Activated CD4-positive, alpha-beta T cell treated with anti-CD3 and anti-CD28 coated beads, Interleukin-2, amount 50 U/mL, for 48 hours (primary cell): ENCODE measurements around the gene FUBP3.

Experiments used
- DNase-seq, 2 experiments: peaks; one replicate each; pipeline ENCODE4 v3.0.0-alpha.2; 2020

FUBP3 gene

DNA sequence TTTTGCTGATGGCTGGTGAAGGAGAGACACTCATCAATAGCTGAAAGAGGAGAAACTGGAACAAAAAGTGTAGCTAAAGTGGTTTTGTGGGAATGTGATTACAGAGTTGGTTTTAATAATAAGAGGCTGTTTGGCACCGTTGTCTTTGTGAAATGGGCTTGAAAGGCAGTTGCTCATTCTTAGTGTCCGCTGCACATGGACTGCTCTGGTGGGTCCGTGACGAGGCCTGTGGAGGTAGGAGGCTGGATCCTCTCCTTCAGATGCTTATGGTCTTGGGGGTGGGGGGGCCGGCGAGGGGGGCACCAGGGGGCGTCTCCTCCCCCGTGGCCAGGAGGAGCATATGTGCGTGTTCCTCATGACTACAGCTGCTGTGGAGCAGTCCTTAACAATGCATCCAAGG is 29.8 kb downstream of the FUBP3 start:
- DNase-seq, result no peak

DNA sequence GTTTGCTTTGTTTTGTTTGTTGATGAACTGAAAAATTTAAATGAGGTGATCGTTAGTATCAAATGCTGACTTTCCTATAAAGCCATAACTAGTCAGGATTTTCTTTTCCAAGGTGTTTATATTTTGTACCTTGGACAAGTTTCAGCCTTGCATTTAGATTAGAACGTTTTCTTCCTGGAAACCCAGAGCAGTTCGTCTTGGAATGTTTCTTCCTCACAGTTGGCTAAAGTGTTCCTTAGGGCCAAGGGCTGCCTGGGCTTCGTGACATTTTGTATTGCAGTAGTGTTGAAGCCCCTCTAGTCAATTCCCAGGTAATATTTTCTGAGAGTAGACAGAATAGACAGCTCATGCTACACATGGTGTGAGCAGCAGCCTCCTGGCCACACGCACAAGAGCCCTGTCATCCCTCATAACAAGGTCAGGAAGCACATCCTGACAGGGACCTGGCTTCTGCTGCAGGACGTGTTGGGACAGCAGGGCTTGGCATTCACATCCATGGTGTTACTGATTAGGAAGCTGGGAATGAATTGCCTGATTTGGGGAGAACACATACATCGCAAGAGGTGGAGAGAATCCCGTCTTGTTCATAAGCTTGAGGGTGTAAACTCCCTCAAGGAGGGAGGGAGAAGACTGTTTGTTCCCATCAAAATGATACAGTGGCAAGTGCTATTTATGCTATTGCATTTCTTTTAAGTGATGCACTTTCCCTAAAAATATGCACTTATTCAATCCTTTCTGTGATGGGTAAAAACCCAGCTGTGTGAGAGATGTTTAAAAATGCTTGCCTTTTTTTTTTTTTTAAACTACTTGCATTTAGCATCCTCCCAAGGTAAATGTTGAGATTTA is 31.7 kb downstream of the FUBP3 start:
- no peak for DNase-seq

DNA sequence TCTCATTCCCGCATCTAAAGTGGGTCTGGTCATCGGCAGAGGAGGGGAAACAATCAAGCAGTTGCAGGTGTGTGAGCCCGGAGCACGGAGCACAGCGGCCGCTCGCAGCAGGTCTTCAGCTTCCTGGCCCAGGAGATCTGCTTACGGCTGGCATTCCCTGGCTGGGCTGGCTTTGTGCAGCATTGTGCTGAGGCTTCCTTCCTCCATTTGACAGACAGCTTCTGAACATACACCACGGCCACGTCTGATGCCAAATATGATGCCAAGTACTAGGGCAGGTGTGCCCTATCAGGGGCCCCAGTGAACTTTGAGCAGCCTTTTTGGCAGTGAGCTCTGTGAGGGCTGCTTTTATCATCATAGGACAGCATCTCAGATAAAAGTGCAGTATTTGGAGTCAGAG is 37.1 kb downstream of the FUBP3 start:
- no peak for DNase-seq

DNA sequence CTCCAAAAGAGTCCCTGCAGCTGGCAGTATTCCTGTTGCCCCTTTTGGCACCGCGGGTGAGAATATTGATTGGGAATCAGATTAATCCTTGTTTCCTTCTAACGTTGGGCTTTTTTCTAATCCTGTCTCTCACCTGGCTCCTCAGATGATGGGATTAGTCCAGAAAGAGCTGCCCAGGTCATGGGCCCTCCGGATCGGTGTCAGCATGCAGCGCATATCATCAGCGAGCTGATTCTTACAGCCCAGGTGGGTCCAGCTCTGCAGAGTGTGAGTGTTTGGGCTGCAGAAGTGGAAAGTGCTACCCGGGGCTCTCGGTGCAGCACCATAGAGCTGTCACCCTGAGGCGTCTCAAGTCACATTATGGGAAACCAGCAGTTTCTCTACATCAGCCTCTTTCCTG is 44.1 kb downstream of the FUBP3 start:
- no peak for DNase-seq

DNA sequence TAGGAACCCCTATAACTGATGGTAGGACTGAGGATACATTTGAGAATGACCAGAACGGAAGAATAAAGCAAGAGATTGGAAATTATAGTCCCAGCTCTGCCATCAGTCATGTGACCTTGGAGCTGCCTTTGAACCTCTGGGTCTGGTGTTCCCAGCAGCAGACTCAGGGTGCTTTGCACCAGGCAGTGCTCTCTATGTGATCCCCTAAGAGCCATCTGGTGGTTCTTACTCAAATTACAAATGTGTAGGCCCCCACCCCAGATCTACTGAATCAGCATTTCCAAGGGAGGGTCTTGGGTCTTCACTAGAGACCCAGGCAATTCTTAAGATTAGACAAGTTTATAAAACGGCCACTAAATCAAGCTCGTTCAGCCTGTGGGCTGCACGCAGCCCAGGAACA is 44.8 kb downstream of the FUBP3 start:
- no peak for DNase-seq

DNA sequence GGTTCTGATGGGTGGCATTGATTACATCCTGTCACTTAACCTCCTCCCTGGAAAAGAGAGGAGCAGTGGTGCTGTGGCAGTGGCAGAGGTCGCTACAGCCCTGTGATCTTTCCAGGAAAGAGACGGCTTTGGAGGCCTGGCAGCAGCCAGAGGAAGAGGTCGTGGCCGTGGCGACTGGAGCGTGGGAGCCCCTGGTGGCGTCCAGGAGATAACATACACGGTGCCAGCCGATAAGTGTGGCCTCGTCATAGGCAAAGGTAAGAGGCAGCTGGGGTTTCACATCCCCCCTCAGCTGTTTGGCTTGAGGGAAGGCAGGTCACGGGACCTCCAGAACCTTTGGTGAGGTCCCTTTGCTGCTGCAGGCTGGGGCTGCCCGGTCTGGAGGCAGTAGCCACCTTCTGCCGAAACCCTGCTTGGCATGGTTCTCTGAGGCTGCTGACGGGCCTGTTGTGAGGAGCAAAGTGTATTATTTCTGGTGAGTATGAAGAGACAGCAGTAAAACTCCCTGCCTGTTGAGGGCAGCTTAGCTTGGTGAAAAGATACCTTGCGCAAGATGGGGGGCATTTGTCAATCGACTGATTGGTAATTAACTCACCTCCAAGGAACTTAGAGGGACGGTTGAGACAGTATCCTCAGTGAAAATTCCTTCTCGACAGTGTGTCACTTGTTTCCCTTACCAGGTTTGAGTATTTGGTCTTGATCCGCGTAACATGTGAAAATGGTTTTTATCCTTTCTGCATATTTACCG is 47.0 kb downstream of the FUBP3 start:
- no peak for DNase-seq

DNA sequence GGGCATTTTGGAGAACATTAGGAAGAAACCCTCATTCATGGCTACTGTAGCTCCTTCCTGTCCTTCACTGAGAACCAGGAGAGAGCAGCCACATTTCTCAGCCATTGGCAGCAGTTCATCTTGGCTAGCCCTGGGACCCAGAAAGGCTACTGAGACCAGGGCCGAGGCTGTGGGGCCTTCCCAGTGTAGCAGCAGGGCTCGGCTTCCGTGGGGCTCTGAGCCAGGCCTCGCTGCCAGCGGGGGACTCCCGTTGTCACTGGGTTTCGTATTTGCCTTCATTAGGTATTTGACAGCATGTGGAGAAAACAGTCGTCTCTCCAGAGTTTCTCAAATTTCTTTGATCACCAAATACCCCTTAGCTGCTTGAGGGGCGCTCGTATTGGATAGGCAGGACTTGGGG is 47.7 kb downstream of the FUBP3 start:
- no peak for DNase-seq

DNA sequence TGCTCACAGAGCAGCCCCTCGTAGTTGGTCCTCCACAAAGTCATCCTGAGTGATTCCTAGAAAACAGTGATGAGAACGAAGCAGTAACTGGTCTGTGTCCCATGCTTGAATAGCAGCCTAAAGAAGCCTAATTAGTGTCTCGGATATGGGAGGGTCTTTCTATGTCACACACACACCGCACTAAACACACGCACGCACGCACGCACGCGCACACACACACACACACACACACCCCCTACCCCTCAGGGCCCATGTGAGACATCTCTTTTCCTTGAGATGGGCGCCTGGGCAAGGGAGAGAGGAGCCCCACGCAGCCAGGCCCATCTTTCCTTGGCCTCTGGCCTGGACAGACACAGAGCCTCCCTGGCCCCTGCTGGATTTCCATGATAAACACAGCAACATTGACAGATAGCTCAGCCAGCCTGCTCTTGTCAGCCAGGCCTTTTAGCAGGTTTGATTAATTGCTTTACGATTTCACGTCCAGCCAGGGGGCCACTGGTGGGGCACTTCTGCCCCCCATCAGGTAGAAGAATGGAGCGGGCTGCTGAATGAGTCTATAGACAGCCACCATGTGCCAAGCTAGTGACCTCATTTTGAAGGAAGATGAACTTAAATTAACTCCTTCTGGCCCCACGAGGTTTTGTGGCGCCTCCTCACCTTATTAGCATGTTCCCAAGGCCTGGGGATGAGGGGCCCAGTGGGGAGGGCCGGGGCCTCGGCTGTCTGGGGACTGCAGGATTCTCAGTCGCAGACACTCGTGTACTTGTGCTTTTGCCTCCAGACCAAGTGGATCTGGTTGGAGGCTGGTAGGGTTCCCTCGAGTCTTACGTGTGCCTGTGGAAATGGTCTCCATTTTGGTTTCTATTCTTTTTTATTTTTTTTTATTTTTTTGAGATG is 48.8 kb downstream of the FUBP3 start:
- no peak for DNase-seq

DNA sequence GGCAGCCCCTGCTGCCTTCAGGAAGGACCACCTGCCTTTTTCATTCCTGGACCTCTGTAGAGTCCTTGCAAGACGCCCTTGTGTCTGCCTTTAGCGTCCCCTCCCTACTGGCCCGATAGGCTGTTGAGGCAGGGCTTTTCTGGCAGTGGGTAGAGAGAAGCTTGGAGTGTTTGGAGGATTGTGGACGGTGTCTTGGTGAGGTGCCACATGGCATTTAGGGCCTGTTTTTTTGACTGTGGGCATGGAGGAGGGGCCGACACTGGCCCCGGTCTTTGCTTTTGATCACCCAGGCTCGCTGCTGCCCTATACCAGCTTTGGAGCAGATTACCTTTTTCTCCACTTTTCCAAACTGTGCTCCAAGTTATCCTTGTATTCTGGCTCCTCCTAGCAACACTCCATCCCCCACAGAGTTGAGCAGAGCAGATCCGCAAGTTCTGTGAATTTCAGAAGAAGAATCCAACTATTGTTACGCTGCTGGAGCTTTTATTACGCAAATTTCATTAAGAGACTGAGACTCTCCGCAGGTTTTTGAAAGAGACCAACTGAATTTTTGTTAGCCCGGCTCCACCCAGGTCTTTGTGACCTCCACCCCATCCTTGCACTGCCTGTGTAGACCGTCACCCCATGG is 50.2 kb downstream of the FUBP3 start:
- DNase-seq, result no peak

DNA sequence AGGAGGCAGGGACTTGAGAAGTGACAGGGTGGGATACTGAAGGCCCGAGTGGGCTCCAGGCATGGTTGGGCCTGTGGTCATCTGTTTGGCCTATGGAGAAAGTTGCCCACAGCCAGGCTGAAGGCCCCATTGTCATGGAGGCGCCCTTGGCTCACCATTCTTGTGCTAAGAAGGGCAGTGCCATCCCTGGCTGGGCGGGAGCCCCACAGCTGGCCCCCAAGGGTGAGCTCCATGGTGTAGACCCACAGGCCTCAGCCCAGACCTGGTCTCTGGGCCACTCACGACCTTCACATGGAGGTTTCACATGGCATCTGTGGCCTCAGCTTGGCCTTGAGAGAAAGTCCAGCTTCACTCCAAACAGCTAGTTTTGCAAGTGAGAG is 50.7 kb downstream of the FUBP3 start:
- no peak for DNase-seq

DNA sequence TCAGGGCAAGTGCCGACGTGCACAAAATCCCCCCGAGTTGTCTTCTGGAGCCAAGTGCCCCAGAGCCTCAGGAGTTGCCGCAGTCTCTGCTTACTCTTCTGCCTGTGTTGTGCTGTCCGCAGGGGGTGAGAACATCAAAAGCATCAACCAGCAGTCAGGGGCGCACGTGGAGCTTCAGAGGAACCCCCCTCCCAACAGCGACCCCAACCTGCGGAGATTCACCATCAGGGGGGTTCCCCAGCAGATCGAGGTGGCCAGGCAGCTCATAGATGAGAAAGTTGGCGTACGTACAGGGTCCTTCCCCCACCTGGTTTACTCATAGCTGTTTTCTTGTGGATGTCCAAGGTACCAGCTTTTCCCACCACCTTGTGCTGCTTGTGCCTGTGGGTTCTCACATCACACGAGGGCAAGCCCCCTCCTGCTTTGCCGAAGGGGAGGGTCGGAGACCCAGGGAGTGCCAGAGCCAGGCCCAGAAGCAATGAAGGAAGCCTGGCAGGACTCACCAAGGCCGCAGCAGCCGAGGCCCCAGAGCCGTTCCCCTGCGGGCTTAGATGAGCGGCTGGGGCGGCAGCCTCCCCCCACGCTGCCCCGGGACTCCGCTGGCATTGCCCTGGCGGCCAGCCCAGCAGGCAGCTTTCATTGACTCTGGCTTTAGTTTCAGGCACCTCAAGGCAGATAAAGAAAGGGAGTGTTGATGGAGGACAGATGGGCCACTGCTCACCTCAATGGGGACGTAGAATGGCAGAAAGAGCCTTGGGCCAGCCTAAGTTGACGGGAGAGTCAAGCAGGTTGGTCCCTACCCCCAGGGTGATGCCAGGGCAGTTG is 51.3 kb downstream of the FUBP3 start:
- no peak for DNase-seq

DNA sequence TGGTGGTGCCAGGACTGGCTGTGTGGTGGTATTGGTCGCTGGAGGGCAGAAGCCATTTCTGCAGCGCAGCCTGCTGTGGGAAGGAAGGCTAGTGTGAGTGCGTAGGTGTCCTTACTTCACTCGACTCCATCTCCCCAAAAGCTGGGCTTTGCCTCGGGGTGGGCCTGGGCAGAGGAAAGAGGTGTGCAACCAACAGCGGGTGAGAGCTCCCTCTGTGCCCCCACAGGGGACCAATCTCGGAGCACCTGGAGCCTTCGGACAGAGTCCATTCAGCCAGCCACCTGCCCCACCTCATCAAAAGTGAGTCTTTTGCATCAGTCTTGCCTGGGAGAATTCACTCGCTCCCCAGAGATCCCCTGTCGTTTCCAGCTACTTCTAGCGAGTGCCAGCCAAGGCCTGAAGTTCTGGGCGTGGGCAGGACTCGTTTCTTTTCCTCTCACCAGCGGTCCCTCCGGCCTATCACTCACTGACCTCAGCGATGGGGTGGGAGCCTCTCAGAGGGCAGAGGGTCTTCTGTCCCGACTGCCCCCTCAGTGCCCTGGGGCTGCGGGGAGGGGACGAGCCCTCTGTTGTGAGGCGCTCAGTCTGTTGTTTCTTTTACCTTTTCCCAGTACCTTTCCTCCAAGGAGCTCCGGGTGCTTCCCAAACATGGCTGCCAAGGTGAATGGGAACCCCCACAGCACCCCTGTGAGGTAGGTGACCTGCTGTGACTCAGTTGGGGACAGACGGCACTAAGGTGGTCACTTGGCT is 52.1 kb downstream of the FUBP3 start:
- no peak for DNase-seq

DNA sequence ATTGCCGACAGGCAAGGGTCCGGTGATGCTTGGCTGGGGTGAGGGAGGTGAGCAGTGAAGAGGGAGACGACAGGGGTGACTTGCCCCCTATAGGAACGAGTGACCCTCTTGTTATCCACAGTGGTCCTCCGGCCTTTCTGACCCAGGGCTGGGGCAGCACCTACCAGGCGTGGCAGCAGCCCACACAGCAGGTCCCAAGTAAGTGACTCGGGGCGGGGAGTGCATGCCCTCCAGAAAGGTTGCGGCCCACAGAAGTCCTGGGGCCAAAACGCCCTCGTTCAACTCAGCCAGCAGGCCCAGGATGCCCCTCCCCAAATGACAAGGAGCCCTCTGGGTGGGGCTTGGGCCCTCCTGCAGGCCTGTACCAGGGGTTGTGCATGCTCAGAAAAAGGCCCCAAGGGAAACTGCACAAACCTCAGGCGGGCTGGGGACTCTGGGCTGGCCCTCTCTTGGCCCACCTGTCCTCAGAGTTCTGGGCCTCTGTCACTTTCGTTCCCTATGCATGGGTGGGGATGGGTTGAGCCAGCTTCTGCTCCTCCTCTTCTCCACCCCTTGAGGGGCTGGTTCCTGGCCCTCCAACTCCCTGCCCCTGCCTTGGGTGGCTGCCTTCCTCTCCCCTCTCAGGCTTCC is 52.8 kb downstream of the FUBP3 start:
- no peak for DNase-seq

DNA sequence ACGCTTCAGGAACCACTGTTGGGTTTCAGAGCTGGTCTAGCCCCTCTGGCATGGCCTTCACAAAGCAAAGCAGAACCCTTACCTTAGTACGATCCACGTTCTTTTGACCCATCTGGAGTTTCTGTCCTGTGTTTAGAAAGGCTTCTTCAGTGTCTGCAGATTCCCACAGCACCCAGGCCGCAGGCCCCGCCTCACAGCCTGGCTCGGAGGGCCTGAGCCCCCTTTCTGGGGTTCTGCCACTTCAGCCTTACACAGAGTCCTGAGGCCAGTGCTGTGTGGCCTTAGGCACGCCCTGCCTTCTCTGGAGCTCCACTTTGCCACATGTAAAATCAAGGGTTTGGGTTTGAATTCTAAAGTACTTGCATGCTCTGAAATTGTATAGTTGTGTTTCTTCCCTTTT is 53.5 kb downstream of the FUBP3 start:
- no peak for DNase-seq

DNA sequence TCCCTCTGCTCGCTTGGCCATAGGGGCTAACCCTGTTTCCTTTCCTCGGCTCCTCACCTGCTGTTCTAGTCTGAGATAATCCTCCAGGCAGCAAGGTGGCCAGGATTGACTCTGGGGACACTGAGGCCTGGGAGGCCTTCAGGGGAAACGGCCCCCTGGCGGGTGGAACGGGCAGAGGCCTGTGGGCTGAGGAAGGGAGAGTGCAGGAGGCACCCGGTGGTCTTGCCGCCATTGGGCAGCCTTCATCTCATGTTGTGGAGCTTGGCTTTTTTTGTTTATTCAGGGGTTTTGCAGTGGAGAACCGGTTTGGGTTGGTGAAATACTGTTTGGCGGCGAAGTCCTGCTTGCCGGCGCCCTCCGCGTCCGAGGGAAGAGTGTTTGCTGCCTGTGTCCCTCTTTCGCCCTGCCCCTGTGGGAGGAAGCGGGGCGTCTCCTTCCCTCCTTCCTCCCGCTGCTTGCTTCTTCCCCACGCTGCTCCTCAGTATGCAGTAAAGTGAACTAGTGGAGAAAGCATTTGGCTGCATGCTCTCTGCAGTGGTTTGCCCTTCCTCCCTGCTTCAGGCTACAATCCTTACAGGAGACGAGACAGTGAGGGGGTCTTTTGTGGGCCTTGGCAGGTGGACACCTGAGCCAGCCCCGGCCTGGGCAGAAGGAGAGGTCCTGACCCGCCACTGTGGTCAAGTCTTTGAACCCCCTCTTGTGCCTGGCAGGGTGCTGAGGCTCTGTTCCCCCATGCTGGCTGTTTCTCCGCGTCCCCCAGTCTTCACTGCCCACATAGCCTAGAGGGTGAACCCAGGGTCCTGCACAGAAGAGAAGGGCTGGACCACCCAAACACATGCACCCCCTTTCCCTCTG is 54.2 kb downstream of the FUBP3 start:
- DNase-seq, result no peak

DNA sequence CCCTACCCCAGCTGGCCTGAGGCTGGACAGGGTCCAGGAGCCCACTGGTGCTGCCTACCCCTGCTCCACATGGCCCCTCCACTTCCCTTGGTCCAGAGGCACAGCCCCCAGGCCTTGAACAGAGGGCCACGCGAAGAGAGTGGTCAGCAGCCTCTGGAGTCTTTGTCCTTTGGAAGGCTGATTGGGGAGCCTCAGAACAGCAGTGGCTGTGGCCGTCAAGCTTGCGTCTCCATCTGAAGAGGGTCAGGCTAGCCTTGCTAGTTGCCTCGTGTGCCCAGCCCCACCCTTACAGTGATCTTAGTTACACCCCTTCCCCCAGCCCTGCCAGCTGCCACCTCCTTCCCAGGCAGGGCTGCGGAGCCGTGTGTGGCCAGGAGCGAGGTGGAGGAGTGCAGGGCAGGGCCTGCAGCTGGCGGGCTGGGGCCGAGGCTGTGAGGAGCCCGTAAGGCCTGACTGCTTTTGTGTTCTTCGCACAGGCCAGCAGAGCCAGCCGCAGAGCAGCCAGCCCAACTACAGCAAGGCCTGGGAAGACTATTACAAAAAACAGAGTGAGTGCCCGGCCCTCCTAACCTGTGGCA is 54.9 kb downstream of the FUBP3 start:
- no peak for DNase-seq

DNA sequence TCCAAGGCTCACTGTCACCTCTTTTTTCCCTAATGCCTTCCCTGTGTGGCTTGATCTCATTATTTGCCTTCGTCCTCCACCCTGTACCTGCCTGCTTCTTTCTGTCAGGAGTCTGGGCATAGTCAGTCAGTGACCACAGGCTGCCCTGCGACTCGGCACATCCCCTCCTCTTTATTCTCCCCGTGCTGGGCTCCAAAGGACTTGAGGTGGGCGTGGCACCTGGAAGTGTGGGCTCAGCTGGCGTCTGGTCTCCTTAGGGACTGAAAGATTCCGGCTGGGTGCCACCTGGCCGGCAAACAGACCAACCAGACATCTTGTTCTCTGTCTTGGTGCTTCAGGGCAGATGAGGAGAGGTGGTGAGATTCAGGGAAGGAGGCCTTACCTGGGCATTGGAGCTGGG is 55.4 kb downstream of the FUBP3 start:
- DNase-seq, result no peak

DNA sequence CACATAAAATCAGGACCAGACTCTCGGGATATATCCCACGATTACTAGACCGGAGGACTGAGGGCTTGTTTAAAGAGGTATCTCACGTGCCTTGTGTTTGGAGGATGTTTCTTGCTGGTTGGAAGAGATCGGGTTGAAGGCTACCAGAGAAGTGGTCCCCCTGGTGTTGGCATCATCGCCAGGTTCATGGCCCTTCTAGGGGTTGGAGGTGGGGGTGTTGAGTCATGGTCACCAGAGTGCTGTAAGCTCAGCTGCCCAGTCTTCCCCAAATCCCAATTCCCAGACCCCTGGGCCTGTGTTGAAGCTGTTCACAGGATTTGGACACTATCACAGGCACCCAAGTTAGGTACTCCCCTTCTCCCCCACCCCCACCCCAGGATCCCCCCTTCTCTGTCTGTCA is 55.9 kb downstream of the FUBP3 start:
- no peak for DNase-seq
